Breast epithelium (tissue), 3 donors: ENCODE data around the gene DRD4.

ENCODE experiments used
- POLR2A ChIP-seq: fragments of 450-650 bp; IDR thresholded peaks from one replicate; pipeline ENCODE4 v1.6.1; 2016; ENCODE audit warnings: antibody characterized with exemption, mild to moderate bottlenecking, moderate library complexity
- TF ChIP-seq, protein P1 (sequence below), 3 donors: fragments of 450-650 bp; IDR thresholded peaks; one replicate each; pipeline ENCODE4 v1.5.1; 2016 to 2017; ENCODE audit warnings: antibody characterized with exemption in 3 of 3, mild to moderate bottlenecking in 3 of 3, moderate library complexity in 3 of 3

GRCh38 chr11:626475-627307, 10.4 kb upstream of the DRD4 start, which contains the start of gene SCT:
- TF ChIP-seq, protein P1, sequence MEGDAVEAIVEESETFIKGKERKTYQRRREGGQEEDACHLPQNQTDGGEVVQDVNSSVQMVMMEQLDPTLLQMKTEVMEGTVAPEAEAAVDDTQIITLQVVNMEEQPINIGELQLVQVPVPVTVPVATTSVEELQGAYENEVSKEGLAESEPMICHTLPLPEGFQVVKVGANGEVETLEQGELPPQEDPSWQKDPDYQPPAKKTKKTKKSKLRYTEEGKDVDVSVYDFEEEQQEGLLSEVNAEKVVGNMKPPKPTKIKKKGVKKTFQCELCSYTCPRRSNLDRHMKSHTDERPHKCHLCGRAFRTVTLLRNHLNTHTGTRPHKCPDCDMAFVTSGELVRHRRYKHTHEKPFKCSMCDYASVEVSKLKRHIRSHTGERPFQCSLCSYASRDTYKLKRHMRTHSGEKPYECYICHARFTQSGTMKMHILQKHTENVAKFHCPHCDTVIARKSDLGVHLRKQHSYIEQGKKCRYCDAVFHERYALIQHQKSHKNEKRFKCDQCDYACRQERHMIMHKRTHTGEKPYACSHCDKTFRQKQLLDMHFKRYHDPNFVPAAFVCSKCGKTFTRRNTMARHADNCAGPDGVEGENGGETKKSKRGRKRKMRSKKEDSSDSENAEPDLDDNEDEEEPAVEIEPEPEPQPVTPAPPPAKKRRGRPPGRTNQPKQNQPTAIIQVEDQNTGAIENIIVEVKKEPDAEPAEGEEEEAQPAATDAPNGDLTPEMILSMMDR (IDR thresholded peaks at IDR 0.05), result no peak
- TF ChIP-seq POLR2A, result no peak
